Left lung (tissue), 10 donors: ENCODE measurements around the gene MAGI1. TPM values are rescaled to one million over a fixed set of nuclear protein-coding genes. Genes with fewer than 3 reads are reported as not detected.

Experiments used
- ATAC-seq: fragments of 200-7000 bp; cut with Tn5 transposase; one replicate; pipeline ENCODE4 v1.9.1; 2020; ENCODE audit warnings: moderate library complexity
- DNase-seq, 4 donors: peaks; one replicate each; pipeline ENCODE4 v3.0.0-alpha.2; 2013 to 2020
- H3K27ac ChIP-seq, 2 donors: fragments of 200-600 bp; sonication (generic) in 1 of 2; one replicate each; pipeline versions ENCODE4 v1.5.0 to v1.8.0; 2020 to 2021
- H3K27me3 ChIP-seq, 2 donors: fragments of 200-600 bp; sonication (generic) in 1 of 2; one replicate each; pipeline versions ENCODE4 v1.5.0 to v1.8.0; 2020 to 2021
- H3K36me3 ChIP-seq, 2 donors: fragments of 200-600 bp; sonication (generic) in 1 of 2; one replicate each; pipeline versions ENCODE4 v1.5.0 to v1.8.0; 2020 to 2021
- H3K4me1 ChIP-seq, 2 donors: fragments of 200-600 bp; one replicate each; pipeline ENCODE4 v1.8.0; 2021
- H3K4me3 ChIP-seq, 2 donors: fragments of 200-600 bp; sonication (generic) in 1 of 2; one replicate each; pipeline versions ENCODE4 v1.5.0 to v1.8.0; 2020 to 2021; ENCODE audit warnings: mild to moderate bottlenecking in 1 of 2
- H3K9me3 ChIP-seq, 2 donors: fragments of 200-600 bp; sonication (generic) in 1 of 2; one replicate each; pipeline versions ENCODE4 v1.5.0 to v1.8.0; 2020 to 2021
- CTCF ChIP-seq, 2 donors: fragments of 200-600 bp; sonication (generic) in 1 of 2; IDR thresholded peaks; one replicate each; pipeline versions ENCODE4 v1.5.0 to v1.8.0; 2021; ENCODE audit warnings: antibody characterized with exemption in 2 of 2
- intact Hi-C, 2 donors: fragments of 100-400 bp; cut with DNase I; formaldehyde crosslinking; loops; one replicate each; pipeline versions ENCODE4 v1.11.2 to v1.14.2; 2022
- polyA plus RNA-seq, 6 donors: library from polyadenylated mRNA; unstranded; fragments of 120-200 nt; gene quantifications; one replicate each; pipeline ENCODE4 v1.2.1, GENCODE V29; 2013; ENCODE audit not compliant: insufficient read length in 6 of 6
- total RNA-seq, 2 donors: library from RNA; stranded (reverse); fragmentation: NEBNext Ultra II Directional; extraction: Animal tissue kit (Norgen Biotek cat#: 25700); gene quantifications; one replicate each; pipeline ENCODE4 v1.2.1, GENCODE V29; 2021
- donor health status: DM: no; HTN: yes; CAD: no.
- donor health status: DM: no; HTN: no; CAD: no.

MAGI1 gene
- total and polyA plus RNA-seq, 8 donors, result 25.4 to 32.0 (median 28.7) TPM

GRCh38 chr3:65819896-65820295 is 218.8 kb downstream of the MAGI1 start:
- Histone ChIP-seq H3K9me3 (no peaks in the 10 kb centered on the region), H3K36me3 (no peaks in the 10 kb centered on the region), H3K4me1 (no peaks in the 10 kb centered on the region), H3K27me3 (no peaks in the 10 kb centered on the region), H3K27ac (no peak overlapping the region), H3K4me3 (no peak overlapping the region)
- ATAC-seq (no peak), DNase-seq (no peak)
- intact Hi-C loops, result no loop called here
- TF ChIP-seq CTCF (IDR thresholded peaks at IDR 0.05), result no peak

- intact Hi-C loops, result no loop called here
- TF ChIP-seq CTCF (IDR thresholded peaks at IDR 0.05), result no peak
- Histone ChIP-seq H3K9me3 (no peaks in the 10 kb centered on the region), H3K27ac (no peak overlapping the region), H3K4me3 (no peak overlapping the region), H3K4me1 (no peaks in the 10 kb centered on the region), H3K27me3 (no peaks in the 10 kb centered on the region), H3K36me3 (no peaks in the 10 kb centered on the region)
- ATAC-seq (no peak), DNase-seq (no peak)
Measured at GRCh38 chr3:65817553-65818126, 221.1 kb downstream of the MAGI1 start.

GRCh38 chr3:65816208-65816607 is 222.5 kb downstream of the MAGI1 start:
- H3K4me1 ChIP-seq, result no peaks in the 10 kb centered on the region
- no peaks in the 10 kb centered on the region for H3K27me3 ChIP-seq
- H3K9me3 ChIP-seq, result no peaks in the 10 kb centered on the region
- no peak overlapping the region for H3K27ac ChIP-seq
- ATAC-seq (no peak), DNase-seq (no peak)
- intact Hi-C loops, result no loop called here
- H3K36me3 ChIP-seq, result no peaks in the 10 kb centered on the region
- no peak overlapping the region for H3K4me3 ChIP-seq
- no peak for TF ChIP-seq CTCF (IDR thresholded peaks at IDR 0.05)

- Histone ChIP-seq H3K27ac (no peak overlapping the region), H3K9me3 (no peaks in the 10 kb centered on the region), H3K36me3 (no peaks in the 10 kb centered on the region), H3K4me1 (no peaks in the 10 kb centered on the region), H3K27me3 (no peaks in the 10 kb centered on the region), H3K4me3 (no peak overlapping the region)
- DNase-seq, result peak in 1 of 4 donors; percentile 6
- peak; percentile 44 for ATAC-seq
- TF ChIP-seq CTCF (IDR thresholded peaks at IDR 0.05), result no peak
- intact Hi-C loops, result no loop called here
Measured at GRCh38 chr3:65814845-65815578, 223.7 kb downstream of the MAGI1 start.

GRCh38 chr3:65811892-65812291 is 226.8 kb downstream of the MAGI1 start:
- no peaks in the 10 kb centered on the region for H3K36me3 ChIP-seq
- no peaks in the 10 kb centered on the region for H3K27me3 ChIP-seq
- H3K4me3 ChIP-seq, result no peak overlapping the region
- intact Hi-C loops, result no loop called here
- no peak for ATAC-seq
- no peaks in the 10 kb centered on the region for H3K9me3 ChIP-seq
- no peak overlapping the region for H3K27ac ChIP-seq
- no peak for TF ChIP-seq CTCF (IDR thresholded peaks at IDR 0.05)
- no peak for DNase-seq
- no peaks in the 10 kb centered on the region for H3K4me1 ChIP-seq
